Heart right ventricle (tissue), 16 donors: ENCODE results near the gene CREB3L1. TPM values are rescaled to one million over a fixed set of nuclear protein-coding genes. Genes with fewer than 3 reads are reported as not detected.
A peak's percentile ranks its signal among the peaks of the same experiment; 100 is the strongest.

Experiments used
- ATAC-seq, 8 donors: fragments of 200-7000 bp; cut with Tn5 transposase; one replicate each; pipeline ENCODE4 v1.9.1; 2020; ENCODE audit warnings: mild to moderate bottlenecking in 8 of 8, moderate library complexity in 8 of 8, moderate number of reproducible peaks in 1 of 8
- DNase-seq, 2 donors: peaks; one replicate each; pipeline ENCODE4 v3.0.0-alpha.2; 2020
- H3K27ac ChIP-seq, 10 donors: fragments of 200-600 bp; sonication (generic) in 2 of 10; one replicate each; pipeline versions ENCODE4 v1.5.0 to v1.8.0; 2020 to 2022; ENCODE audit warnings: mild to moderate bottlenecking in 3 of 10
- H3K27me3 ChIP-seq, 7 donors: fragments of 200-600 bp; one replicate each; pipeline ENCODE4 v1.8.0; 2021 to 2022; ENCODE audit warnings: mild to moderate bottlenecking in 2 of 7
- H3K36me3 ChIP-seq, 9 donors: fragments of 200-600 bp; sonication (generic) in 1 of 9; one replicate each; pipeline versions ENCODE4 v1.5.0 to v1.8.0; 2020 to 2022; ENCODE audit warnings: mild to moderate bottlenecking in 2 of 9
- H3K4me1 ChIP-seq, 9 donors: fragments of 200-600 bp; sonication (generic) in 1 of 9; one replicate each; pipeline versions ENCODE4 v1.5.0 to v1.8.0; 2020 to 2022; ENCODE audit warnings: mild to moderate bottlenecking in 4 of 9
- H3K4me3 ChIP-seq, 10 donors: fragments of 200-600 bp; sonication (generic) in 2 of 10; one replicate each; pipeline versions ENCODE4 v1.5.0 to v1.8.0; 2020 to 2022; ENCODE audit warnings: mild to moderate bottlenecking in 7 of 10, moderate library complexity in 2 of 10
- H3K9me3 ChIP-seq, 11 donors: fragments of 200-600 bp in 10 of 11; sonication (generic) in 2 of 11; one replicate each; pipeline versions ENCODE4 v1.5.0 to v1.8.0; 2013 to 2022; ENCODE audit warnings: mild to moderate bottlenecking in 2 of 11, control low read depth in 1 of 11, moderate library complexity in 1 of 11
- WGBS, 2 donors: extraction: QIAGEN DNeasy Blood & Tissue Kit; methylation state at CpG; one replicate each; pipeline ENCODE4 v1.1.7; 2013; ENCODE audit warnings: inconsistent platforms in 1 of 2; 5-methylcytosine and 5-hydroxymethylcytosine counted together
- intact Hi-C, 10 donors: fragments of 100-400 bp; cut with DNase I; formaldehyde crosslinking; loops; one replicate each; pipeline versions ENCODE4 v1.11.1 to v1.14.2; 2022
- polyA plus RNA-seq, 2 donors: library from polyadenylated mRNA; stranded (reverse); fragments of 200-250 nt; gene quantifications; one replicate each; pipeline ENCODE4 v1.2.3, GENCODE V29; 2013
- total RNA-seq, 10 donors: library from RNA; stranded (reverse); fragmentation: NEBNext Ultra II Directional in 3 of 10; extraction: Animal tissue kit (Norgen Biotek cat#: 25700) in 3 of 10; gene quantifications; one replicate each; pipeline versions ENCODE4 v1.2.1 to v1.2.4, GENCODE V29; 2021 to 2023
- TF ChIP-seq, protein P1 (sequence below), 9 donors: fragments of 200-600 bp; sonication (generic) in 2 of 9; IDR thresholded peaks; one replicate each; pipeline versions ENCODE4 v1.5.0 to v1.8.0; 2021 to 2022; ENCODE audit warnings: antibody characterized with exemption in 9 of 9, mild to moderate bottlenecking in 5 of 9, moderate library complexity in 1 of 9
- donor health status: Arrhythmogenic right ventricular cardiomyopathy.
- donor health status: ischemic (EF 13 %, LVEDD 7.1; RV severe dilation, severe dysfunction).
- donor health status: healthy with polysubstance abuse.
- donor health status: DM: no; HTN: yes; CAD: no.
- donor health status: DM: no; HTN: no; CAD: no.
- donor health status: ischemic (EF 25% LVEDD 6.9; RV normal size, moderate dysfunction).
- donor health status: ischemic (EF 25% LVEDD 5.7; RV mildly dilated, moderate dysfunction).
- donor health status: healthy.
- donor health status: DM: yes; HTN: yes; CAD: no.
- donor health status: Ischemic cardiomyopathy.
- donor health status: ischemic (EF 35%, LVEDD 5.7; RV mildly dilated, moderate dysfunction).
- donor health status: nonischemic (EF 11% LVEDD 7.7; RV severe dilation, severe dysfunction).
- donor health status: DM: yes; HTN: yes; CAD: no.
- donor health status: PGD.
- donor health status: ischemic (EF 29% LVEDD 5.4; RV normal size, mild dysfunction).
- donor health status: nonischemic (EF 23%, LVEDD 6.1; RV moderate dilation, normal function).

Gene CREB3L1
- total and polyA plus RNA-seq, 12 donors = 9.7 to 127 (median 36.1) TPM

DNA sequence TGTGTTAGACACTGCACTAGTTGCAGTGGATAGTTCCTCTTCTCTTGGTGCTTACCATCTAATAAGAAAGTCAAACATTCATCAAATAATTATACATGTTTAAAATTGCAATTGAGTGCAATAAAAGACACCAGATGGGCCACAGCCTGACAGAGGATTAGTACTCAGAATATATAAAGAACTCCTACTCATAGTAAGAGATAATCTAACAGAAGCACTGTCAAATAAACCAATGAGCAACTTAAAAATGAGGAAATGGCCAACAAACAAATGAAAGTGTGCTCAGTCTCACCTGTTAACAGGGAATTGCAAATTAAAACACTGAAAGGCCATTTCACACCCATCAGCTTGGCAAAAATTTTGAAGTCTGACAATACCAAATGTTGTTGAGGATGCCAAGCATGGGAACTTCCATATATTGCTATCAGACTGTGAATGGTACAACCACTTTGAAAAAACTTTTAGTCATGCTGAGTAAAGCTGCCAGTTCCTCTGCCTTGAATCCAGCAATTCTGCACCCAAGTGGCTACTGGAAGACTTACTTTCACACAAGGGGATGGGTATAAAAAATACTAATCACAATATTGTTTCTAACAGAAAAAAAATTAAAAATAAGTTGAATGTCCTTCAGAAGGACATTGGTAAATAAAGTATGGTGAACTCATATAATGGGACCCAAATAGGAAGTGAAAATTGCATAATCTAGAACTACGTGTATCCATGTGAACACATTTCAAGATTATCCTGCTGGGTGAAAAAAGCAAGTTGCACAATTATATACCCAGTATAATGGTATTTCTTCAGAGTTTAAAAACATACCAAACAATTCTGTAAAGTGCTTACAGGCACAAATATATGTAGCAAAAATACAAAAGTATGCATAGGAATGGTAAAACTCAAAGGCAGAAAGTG, 41.4 kb upstream of the CREB3L1 start:
- intact Hi-C loops = loop anchor here in 6 of 10 donors (5.0 to 10.0 kb wide), 3 partner anchors 114 to 271 kb away; partner anchors contain the start of gene PHF21A (in 5 of the 6)
- peaks cover 7 to 37% (median 18%) of the 10 kb centered on the region in 9 donors for H3K4me1 ChIP-seq
- H3K36me3 ChIP-seq = no peaks in the 10 kb centered on the region
- no peak overlapping the region for H3K4me3 ChIP-seq
- peaks cover 0 to 8% (median 0%) of the 10 kb centered on the region in 7 donors for H3K27me3 ChIP-seq
- DNase-seq (no peak), ATAC-seq (no peak)
- WGBS, 2 donors = 58 to 84% methylated on average over 1 of the region's 1 CpG
- TF ChIP-seq, protein P1, sequence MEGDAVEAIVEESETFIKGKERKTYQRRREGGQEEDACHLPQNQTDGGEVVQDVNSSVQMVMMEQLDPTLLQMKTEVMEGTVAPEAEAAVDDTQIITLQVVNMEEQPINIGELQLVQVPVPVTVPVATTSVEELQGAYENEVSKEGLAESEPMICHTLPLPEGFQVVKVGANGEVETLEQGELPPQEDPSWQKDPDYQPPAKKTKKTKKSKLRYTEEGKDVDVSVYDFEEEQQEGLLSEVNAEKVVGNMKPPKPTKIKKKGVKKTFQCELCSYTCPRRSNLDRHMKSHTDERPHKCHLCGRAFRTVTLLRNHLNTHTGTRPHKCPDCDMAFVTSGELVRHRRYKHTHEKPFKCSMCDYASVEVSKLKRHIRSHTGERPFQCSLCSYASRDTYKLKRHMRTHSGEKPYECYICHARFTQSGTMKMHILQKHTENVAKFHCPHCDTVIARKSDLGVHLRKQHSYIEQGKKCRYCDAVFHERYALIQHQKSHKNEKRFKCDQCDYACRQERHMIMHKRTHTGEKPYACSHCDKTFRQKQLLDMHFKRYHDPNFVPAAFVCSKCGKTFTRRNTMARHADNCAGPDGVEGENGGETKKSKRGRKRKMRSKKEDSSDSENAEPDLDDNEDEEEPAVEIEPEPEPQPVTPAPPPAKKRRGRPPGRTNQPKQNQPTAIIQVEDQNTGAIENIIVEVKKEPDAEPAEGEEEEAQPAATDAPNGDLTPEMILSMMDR (IDR thresholded peaks at IDR 0.05) = no peak
- H3K9me3 ChIP-seq = peaks cover 0 to 19% (median 5%) of the 10 kb centered on the region in 11 donors
- H3K27ac ChIP-seq = peak overlapping the region in 1 of 10 donors; percentile 93

- Histone ChIP-seq H3K27ac (peak overlapping the region in 5 of 10 donors; percentile 90 to 99 (median 93)), H3K4me1 (peaks cover 7 to 37% (median 18%) of the 10 kb centered on the region in 9 donors), H3K9me3 (peaks cover 0 to 19% (median 5%) of the 10 kb centered on the region in 11 donors), H3K27me3 (peaks cover 0 to 8% (median 0%) of the 10 kb centered on the region in 7 donors), H3K4me3 (peak overlapping the region in 6 of 10 donors; percentile 52 to 69 (median 59)), H3K36me3 (no peaks in the 10 kb centered on the region)
- intact Hi-C loops = loop anchor here in 6 of 10 donors (5.0 to 10.0 kb wide), 3 partner anchors 115 to 272 kb away; partner anchors contain the start of gene PHF21A (in 5 of the 6)
- WGBS, 2 donors = 81 to 88% methylated on average over 5 of the region's 5 CpGs
- ATAC-seq (peak in 1 of 8 donors; percentile 1), DNase-seq (no peak)
- TF ChIP-seq, protein P1 (IDR thresholded peaks at IDR 0.05) = no peak
These were observed 40.6 kb upstream of the CREB3L1 start for GRCh38 chr11:46236918-46237247.

DNA sequence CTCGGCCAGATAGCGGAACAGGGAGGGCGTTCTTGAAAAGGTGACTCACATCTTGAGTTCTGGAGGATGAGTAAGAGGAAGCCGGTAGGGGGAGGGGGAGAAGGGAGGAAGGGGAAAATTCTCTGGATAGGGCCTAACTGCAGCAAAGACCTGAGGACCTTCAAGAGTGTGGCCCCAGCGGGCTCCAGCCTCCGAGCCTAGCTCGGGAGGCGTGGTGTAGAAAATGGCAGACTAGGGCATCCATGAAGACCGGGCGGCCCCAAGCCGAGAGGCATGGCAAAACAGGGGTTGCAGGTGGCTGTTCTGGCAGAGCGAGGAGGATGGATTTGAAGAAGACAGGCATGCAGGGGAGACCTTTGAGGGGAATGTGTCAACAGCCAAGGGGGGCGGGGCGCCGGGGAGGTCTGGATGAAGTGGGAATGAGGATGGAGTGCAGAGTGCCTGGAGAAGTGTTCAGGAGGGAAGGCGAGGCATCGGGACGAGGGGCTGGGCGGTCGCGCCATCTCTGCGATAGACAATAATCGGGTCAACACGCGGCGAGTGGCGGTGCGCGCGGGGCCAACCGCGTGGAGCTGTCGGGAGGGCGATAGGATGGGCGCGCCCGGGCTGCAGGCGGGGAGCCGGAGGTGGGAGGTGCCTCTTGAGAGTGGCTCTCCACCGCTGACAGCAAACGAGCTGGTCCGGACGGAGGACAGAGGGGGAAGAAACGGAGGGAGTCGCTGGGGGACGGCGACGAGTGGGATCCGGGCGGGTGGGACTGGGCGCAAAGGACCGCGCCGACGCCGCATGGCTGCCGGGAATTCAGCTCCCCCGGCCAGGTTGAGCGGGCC, 40.0 kb upstream of the CREB3L1 start:
- intact Hi-C loops = loop anchor here in 9 of 10 donors (2.0 to 10.0 kb wide), 5 partner anchors 69 to 273 kb away; partner anchors contain the start of gene PHF21A (in 5 of the 9)
- peak; percentile 31 to 69 (median 50) for ATAC-seq
- Histone ChIP-seq H3K27me3 (peaks cover 0 to 8% (median 0%) of the 10 kb centered on the region in 7 donors), H3K4me3 (peak overlapping the region; percentile 43 to 69 (median 54)), H3K4me1 (peaks cover 7 to 39% (median 19%) of the 10 kb centered on the region in 9 donors), H3K36me3 (no peaks in the 10 kb centered on the region), H3K9me3 (peaks cover 0 to 19% (median 5%) of the 10 kb centered on the region in 11 donors), H3K27ac (peak overlapping the region; percentile 82 to 99 (median 93))
- 6 to 9% methylated on average over 58 to 59 of the region's 59 CpGs for WGBS, 2 donors
- DNase-seq = peak; percentile 68 to 70
- TF ChIP-seq, protein P1 (IDR thresholded peaks at IDR 0.05) = no peak
